22Rv1 (cell line): Measurements from ENCODE around the gene DNASE2.

Experiments used
- H3K27ac ChIP-seq: fragments of 450-650 bp; 2 replicates; pipeline ENCODE4 v1.5.1; 2017
- ZFX ChIP-seq: fragments of 450-650 bp; IDR thresholded peaks from 2 replicates; pipeline ENCODE4 v1.6.1; 2017; ENCODE audit warnings: antibody characterized with exemption, borderline replicate concordance
- TF ChIP-seq, protein P1 (sequence below): fragments of 450-650 bp; IDR thresholded peaks from 2 replicates; pipeline ENCODE4 v1.5.1; 2017; ENCODE audit warnings: mild to moderate bottlenecking

The DNASE2 gene

DNA sequence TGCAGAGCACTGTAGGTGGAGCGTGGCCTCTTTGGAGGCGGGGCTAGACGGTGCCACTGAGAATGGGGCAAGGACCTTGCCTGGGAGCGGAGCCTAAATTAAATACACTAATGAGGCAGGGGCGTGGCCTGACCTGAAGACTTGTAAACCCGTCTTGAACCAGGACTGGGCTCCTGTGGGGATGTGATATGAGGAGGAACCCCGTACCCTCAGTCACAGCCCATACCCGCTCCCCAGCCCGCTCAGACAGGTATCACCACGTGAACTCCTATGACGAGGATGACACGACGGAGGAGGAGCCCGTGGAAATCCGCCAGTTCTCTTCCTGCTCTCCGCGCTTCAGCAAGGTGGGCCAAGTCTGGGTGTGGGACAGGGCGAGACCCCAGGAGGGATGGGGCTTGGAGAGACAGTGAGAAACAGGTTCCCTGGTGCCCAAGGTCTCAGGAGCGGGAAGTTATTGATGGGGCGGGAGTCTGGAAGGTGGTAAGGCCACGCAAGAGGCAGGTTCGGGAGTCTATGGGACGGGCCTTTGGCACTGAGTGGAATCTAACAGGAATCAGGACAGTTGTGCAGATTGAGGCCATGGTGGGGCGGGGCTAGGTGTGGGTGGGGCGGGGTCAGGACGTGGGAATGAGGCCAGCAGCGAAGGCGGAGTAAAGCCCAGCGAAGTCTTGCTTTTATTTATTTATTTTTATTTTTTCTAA lies 14.7 kb downstream of the DNASE2 start:
- peak overlapping the region; percentile 90 for H3K27ac ChIP-seq

DNA sequence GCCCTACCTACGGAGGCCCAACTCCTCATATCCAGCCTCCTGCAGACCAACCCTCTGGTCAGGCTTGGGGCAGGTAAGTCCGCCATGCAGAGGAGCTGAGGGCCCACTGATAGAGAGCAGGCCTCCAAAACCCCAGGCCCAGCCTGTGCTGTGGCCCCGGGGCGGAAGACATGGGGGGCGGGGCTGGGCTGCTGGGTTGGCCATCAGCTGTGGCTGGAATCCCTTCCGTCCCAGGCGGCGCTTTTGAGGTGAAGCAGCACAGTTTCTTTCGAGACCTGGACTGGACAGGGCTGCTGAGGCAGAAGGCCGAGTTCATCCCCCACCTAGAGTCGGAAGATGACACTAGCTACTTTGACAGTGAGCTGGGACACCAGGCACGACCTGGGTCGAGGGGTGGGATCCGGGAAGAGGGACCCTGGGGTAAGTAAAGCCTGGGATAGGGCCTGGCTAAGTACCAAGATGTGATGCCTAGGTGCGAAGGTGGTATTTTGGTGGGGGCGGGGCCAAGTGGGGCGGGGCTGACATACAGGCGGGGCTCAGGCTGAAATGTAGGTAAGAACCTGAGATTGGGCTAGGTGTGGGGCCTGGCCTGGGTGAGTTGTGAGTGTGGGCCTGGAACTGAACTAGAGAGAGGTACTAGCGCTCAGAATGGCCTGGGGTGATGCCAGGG lies 15.4 kb downstream of the DNASE2 start:
- peak overlapping the region; percentile 90 for H3K27ac ChIP-seq
- TF ChIP-seq, protein P1, sequence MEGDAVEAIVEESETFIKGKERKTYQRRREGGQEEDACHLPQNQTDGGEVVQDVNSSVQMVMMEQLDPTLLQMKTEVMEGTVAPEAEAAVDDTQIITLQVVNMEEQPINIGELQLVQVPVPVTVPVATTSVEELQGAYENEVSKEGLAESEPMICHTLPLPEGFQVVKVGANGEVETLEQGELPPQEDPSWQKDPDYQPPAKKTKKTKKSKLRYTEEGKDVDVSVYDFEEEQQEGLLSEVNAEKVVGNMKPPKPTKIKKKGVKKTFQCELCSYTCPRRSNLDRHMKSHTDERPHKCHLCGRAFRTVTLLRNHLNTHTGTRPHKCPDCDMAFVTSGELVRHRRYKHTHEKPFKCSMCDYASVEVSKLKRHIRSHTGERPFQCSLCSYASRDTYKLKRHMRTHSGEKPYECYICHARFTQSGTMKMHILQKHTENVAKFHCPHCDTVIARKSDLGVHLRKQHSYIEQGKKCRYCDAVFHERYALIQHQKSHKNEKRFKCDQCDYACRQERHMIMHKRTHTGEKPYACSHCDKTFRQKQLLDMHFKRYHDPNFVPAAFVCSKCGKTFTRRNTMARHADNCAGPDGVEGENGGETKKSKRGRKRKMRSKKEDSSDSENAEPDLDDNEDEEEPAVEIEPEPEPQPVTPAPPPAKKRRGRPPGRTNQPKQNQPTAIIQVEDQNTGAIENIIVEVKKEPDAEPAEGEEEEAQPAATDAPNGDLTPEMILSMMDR: no peak
- TF ChIP-seq ZFX: no peak

More for the DNA sequence above, 14.7 kb downstream of the DNASE2 start:
- TF ChIP-seq, protein P1: no peak
- TF ChIP-seq ZFX: no peak

DNA sequence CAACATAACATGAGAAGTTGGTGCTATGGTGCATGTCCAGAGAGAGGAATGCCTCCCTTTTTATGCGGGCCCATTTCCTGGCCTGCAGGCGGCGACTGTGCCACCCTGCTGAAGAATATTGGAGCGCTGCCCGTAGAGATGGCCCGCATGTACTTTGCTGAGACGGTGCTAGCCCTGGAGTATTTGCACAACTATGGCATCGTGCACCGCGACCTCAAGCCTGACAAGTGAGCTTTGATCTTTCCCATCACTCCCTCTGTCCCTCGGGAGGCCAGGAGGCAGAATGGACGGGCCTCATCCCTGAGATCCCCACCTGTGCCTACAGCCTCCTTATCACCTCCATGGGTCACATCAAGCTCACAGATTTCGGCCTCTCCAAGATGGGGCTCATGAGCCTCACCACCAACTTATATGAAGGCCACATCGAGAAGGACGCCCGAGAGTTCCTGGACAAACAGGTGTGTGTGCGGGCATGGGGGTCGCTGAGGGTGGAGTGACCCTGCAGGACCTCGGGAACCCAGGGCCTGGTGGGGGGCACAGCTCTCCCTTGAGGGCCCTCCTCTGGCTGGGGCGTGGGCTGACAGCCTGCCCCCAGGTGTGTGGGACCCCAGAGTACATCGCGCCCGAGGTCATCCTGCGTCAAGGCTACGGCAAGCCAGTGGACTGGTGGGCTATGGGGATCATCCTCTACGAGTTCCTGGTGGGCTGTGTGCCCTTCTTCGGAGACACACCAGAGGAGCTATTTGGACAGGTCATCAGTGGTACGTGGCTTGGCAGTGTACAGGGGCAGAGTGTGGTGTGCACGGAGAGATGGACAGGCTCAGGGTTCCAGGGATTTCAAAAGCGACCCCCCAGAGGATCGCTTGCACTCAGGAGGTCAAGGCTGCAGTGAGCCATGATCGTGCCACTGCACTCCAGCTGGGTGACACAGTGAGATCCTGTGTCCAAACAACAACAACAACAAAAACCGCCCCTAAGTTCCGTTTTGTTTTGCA lies 16.2 kb downstream of the DNASE2 start:
- peak overlapping the region; percentile 90 for H3K27ac ChIP-seq

DNA sequence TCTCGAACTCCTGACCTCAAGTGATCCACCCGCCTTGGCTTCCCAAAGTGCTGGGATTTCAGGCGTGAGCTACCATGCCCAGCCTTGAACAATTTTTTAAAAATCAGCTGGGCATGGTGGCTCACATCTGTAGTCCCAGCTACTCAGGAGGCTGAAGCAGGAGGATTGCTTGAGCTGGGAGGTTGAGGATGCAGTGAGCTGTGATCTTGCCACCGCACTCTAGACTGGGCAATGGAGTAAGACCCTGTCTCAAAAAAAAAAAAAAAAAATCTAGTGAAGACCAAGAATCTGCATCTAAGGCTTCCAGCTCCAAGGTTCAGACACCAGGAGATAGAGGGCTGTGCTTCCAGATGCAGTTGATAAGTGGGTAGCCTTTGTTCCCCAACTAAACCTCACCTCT lies 17.1 kb downstream of the DNASE2 start:
- no peak for TF ChIP-seq ZFX
- TF ChIP-seq, protein P1: no peak

More for the DNA sequence above, 16.2 kb downstream of the DNASE2 start:
- TF ChIP-seq, protein P1: peak; percentile 91
- TF ChIP-seq ZFX: no peak

DNA sequence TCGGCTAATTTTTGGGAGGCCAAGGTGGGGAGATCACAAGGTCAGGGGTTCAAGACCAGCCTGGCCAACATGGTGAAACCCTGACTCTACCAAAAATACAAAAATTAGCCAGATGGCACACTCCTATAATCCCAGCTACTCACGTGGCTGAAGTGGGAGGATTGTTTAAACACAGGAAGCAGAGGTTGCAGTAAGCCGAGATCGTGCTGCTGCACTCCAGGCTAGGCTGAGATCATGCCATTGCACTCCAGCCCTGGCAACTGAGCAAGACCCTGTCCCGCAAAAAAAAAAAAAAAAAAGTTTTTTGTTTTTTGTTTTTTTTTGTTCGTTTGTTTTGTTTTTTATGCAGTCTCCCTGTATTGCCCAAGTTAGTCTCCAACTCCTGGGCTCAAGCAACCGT lies 21.7 kb downstream of the DNASE2 start:
- no peak overlapping the region for H3K27ac ChIP-seq
- TF ChIP-seq, protein P1: no peak
- no peak for TF ChIP-seq ZFX

More for the DNA sequence above, 17.1 kb downstream of the DNASE2 start:
- no peak overlapping the region for H3K27ac ChIP-seq

DNA sequence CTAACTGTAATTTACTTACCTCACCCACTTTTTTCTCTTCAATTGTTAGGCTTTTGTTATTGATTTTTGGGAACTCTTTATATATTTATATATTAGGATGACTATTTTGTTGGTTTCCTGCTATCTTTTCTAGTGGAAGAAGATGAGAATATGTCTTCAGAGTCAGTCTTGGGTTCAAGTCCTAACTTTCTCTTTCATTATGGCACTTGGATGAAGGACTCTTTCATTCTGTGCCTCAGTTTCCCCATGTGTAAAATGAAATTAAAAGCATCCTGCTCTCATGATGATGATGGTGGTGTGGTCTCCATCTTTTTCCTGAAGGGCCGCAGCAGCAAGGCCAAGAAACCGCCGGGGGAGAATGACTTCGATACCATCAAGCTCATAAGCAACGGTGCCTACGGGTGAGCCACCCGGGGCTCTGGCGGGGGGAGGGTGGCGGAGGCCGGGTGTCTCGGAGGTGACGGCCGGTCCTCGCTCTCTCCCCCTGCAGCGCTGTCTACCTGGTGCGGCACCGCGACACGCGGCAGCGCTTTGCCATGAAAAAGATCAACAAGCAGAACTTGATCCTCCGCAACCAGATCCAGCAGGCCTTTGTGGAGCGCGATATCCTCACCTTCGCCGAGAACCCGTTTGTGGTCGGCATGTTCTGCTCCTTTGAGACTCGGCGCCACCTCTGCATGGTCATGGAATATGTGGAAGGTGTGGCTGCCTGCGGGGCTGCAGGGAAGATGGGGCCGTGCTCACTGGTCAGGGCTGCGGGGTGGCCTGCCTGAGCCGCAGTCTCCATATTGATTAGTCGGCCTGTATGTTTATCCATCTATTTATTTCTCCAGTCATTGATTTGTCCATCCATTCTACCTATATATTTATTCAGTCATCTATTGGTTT lies 23.0 kb downstream of the DNASE2 start:
- TF ChIP-seq, protein P1: no peak
- TF ChIP-seq ZFX: no peak

More for the DNA sequence above, 23.0 kb downstream of the DNASE2 start:
- no peak overlapping the region for H3K27ac ChIP-seq
